ENCODE results near the gene NBL1. TPM values are rescaled to one million over a fixed set of nuclear protein-coding genes. Genes with fewer than 3 reads are reported as not detected.

NBL1 gene
- total RNA-seq, 1 experiment from 2014 or later, result not detected

- peaks cover 25% of the 10 kb centered on the region; the same call in 1 of the 2 replicates for H3K36me3 ChIP-seq (ENCODE audit: insufficient read depth, low read length)
- no peak overlapping the region for H3K27ac ChIP-seq (ENCODE audit: low read length)
- H3K4me1 ChIP-seq (ENCODE audit: low read length), result no peaks in the 10 kb centered on the region
- H3K9me3 ChIP-seq (ENCODE audit: low read length), result no peaks in the 10 kb centered on the region
- H4K20me1 ChIP-seq (ENCODE audit: insufficient read depth, low read depth, low read length), result peaks cover 48% of the 10 kb centered on the region
- no peak overlapping the region for H2AFZ ChIP-seq (ENCODE audit: low read length)
- no peaks in the 10 kb centered on the region for H3K27me3 ChIP-seq (ENCODE audit: low read length)
- peaks cover 96% of the 10 kb centered on the region for H3K79me2 ChIP-seq (ENCODE audit: low read length)
- H3K4me3 ChIP-seq (ENCODE audit: low read length), result no peak overlapping the region
- no peak overlapping the region for H3K4me2 ChIP-seq (ENCODE audit: low read depth, low read length, poor library complexity, severe bottlenecking)
- H3K9ac ChIP-seq (ENCODE audit: low read length), result no peak overlapping the region
- no peaks in the 10 kb centered on the region for H3K9me2 ChIP-seq (replicated peaks; ENCODE audit: insufficient read depth, low read length)
- DNase-seq, result no peak
Measured at GRCh38 chr1:19606817-19607642, 37.1 kb upstream of the NBL1 start.

- Histone ChIP-seq H3K4me3 (ENCODE audit: low read length) (no peak overlapping the region), H3K36me3 (ENCODE audit: insufficient read depth, low read length) (peaks cover 17% of the 10 kb centered on the region; the same call in 1 of the 2 replicates), H3K4me1 (ENCODE audit: low read length) (no peaks in the 10 kb centered on the region), H3K9me3 (ENCODE audit: low read length) (no peaks in the 10 kb centered on the region), H3K4me2 (ENCODE audit: low read depth, low read length, poor library complexity, severe bottlenecking) (no peak overlapping the region), H3K27ac (ENCODE audit: low read length) (no peak overlapping the region), H3K27me3 (ENCODE audit: low read length) (no peaks in the 10 kb centered on the region), H3K79me2 (ENCODE audit: low read length) (peaks cover 95% of the 10 kb centered on the region), H4K20me1 (ENCODE audit: insufficient read depth, low read depth, low read length) (peaks cover 42% of the 10 kb centered on the region), H2AFZ (ENCODE audit: low read length) (no peak overlapping the region), H3K9me2 (replicated peaks; ENCODE audit: insufficient read depth, low read length) (no peaks in the 10 kb centered on the region), H3K9ac (ENCODE audit: low read length) (no peak overlapping the region)
- DNase-seq, result no peak
Measured at GRCh38 chr1:19608232-19608631, 35.9 kb upstream of the NBL1 start.

GRCh38 chr1:19610282-19610981 lies 33.7 kb upstream of the NBL1 start:
- no peak for DNase-seq
- Histone ChIP-seq H3K4me2 (ENCODE audit: low read depth, low read length, poor library complexity, severe bottlenecking) (no peak overlapping the region), H3K9me3 (ENCODE audit: low read length) (no peaks in the 10 kb centered on the region), H2AFZ (ENCODE audit: low read length) (no peak overlapping the region), H3K27me3 (ENCODE audit: low read length) (no peaks in the 10 kb centered on the region), H3K9ac (ENCODE audit: low read length) (no peak overlapping the region), H3K4me1 (ENCODE audit: low read length) (no peaks in the 10 kb centered on the region), H3K9me2 (replicated peaks; ENCODE audit: insufficient read depth, low read length) (no peaks in the 10 kb centered on the region), H4K20me1 (ENCODE audit: insufficient read depth, low read depth, low read length) (peaks cover 35% of the 10 kb centered on the region), H3K4me3 (ENCODE audit: low read length) (no peak overlapping the region), H3K79me2 (ENCODE audit: low read length) (peaks cover 94% of the 10 kb centered on the region), H3K27ac (ENCODE audit: low read length) (no peak overlapping the region), H3K36me3 (ENCODE audit: insufficient read depth, low read length) (peaks cover 20% of the 10 kb centered on the region; the same call in 1 of the 2 replicates)

- peaks cover 93% of the 10 kb centered on the region for H3K79me2 ChIP-seq (ENCODE audit: low read length)
- no peak overlapping the region for H3K9ac ChIP-seq (ENCODE audit: low read length)
- H3K9me2 ChIP-seq (replicated peaks; ENCODE audit: insufficient read depth, low read length), result no peaks in the 10 kb centered on the region
- H3K27me3 ChIP-seq (ENCODE audit: low read length), result no peaks in the 10 kb centered on the region
- no peak overlapping the region for H3K4me2 ChIP-seq (ENCODE audit: low read depth, low read length, poor library complexity, severe bottlenecking)
- H2AFZ ChIP-seq (ENCODE audit: low read length), result no peak overlapping the region
- H3K4me3 ChIP-seq (ENCODE audit: low read length), result no peak overlapping the region
- peaks cover 16% of the 10 kb centered on the region; the same call in 1 of the 2 replicates for H3K36me3 ChIP-seq (ENCODE audit: insufficient read depth, low read length)
- H3K9me3 ChIP-seq (ENCODE audit: low read length), result no peaks in the 10 kb centered on the region
- H3K4me1 ChIP-seq (ENCODE audit: low read length), result no peaks in the 10 kb centered on the region
- no peak overlapping the region for H3K27ac ChIP-seq (ENCODE audit: low read length)
- no peak for DNase-seq
- peaks cover 31% of the 10 kb centered on the region for H4K20me1 ChIP-seq (ENCODE audit: insufficient read depth, low read depth, low read length)
Measured at GRCh38 chr1:19612530-19612929, 31.6 kb upstream of the NBL1 start.

- H3K79me2 ChIP-seq (ENCODE audit: low read length), result peaks cover 91% of the 10 kb centered on the region
Measured at GRCh38 chr1:19613171-19613703, 30.9 kb upstream of the NBL1 start.

GRCh38 chr1:19615438-19615837 lies 28.7 kb upstream of the NBL1 start:
- no peaks in the 10 kb centered on the region for H3K27me3 ChIP-seq (ENCODE audit: low read length)
- no peak for DNase-seq
- peaks cover 23% of the 10 kb centered on the region; the same call in 1 of the 2 replicates for H3K36me3 ChIP-seq (ENCODE audit: insufficient read depth, low read length)
- no peak overlapping the region for H3K9ac ChIP-seq (ENCODE audit: low read length)
- no peak overlapping the region for H2AFZ ChIP-seq (ENCODE audit: low read length)
- no peaks in the 10 kb centered on the region for H3K4me1 ChIP-seq (ENCODE audit: low read length)
- H4K20me1 ChIP-seq (ENCODE audit: insufficient read depth, low read depth, low read length), result peaks cover 23% of the 10 kb centered on the region
- H3K9me3 ChIP-seq (ENCODE audit: low read length), result no peaks in the 10 kb centered on the region
- H3K4me2 ChIP-seq (ENCODE audit: low read depth, low read length, poor library complexity, severe bottlenecking), result no peak overlapping the region
- H3K27ac ChIP-seq (ENCODE audit: low read length), result no peak overlapping the region
- no peaks in the 10 kb centered on the region for H3K9me2 ChIP-seq (replicated peaks; ENCODE audit: insufficient read depth, low read length)
- H3K4me3 ChIP-seq (ENCODE audit: low read length), result no peak overlapping the region
- H3K79me2 ChIP-seq (ENCODE audit: low read length), result peaks cover 91% of the 10 kb centered on the region

More at GRCh38 chr1:19613171-19613703, 30.9 kb upstream of the NBL1 start:
- Histone ChIP-seq H3K4me2 (ENCODE audit: low read depth, low read length, poor library complexity, severe bottlenecking) (no peak overlapping the region), H3K27me3 (ENCODE audit: low read length) (no peaks in the 10 kb centered on the region), H3K4me3 (ENCODE audit: low read length) (no peak overlapping the region), H3K27ac (ENCODE audit: low read length) (no peak overlapping the region), H4K20me1 (ENCODE audit: insufficient read depth, low read depth, low read length) (peaks cover 27% of the 10 kb centered on the region), H3K36me3 (ENCODE audit: insufficient read depth, low read length) (peaks cover 14% of the 10 kb centered on the region; the same call in 1 of the 2 replicates), H2AFZ (ENCODE audit: low read length) (no peak overlapping the region), H3K9me2 (replicated peaks; ENCODE audit: insufficient read depth, low read length) (no peaks in the 10 kb centered on the region), H3K9ac (ENCODE audit: low read length) (no peak overlapping the region), H3K9me3 (ENCODE audit: low read length) (no peaks in the 10 kb centered on the region), H3K4me1 (ENCODE audit: low read length) (no peaks in the 10 kb centered on the region)
- DNase-seq, result no peak

- H3K79me2 ChIP-seq (ENCODE audit: low read length), result peaks cover 91% of the 10 kb centered on the region
- no peaks in the 10 kb centered on the region for H3K4me1 ChIP-seq (ENCODE audit: low read length)
- H4K20me1 ChIP-seq (ENCODE audit: insufficient read depth, low read depth, low read length), result peaks cover 32% of the 10 kb centered on the region
Measured at GRCh38 chr1:19616489-19616888, 27.6 kb upstream of the NBL1 start.

GRCh38 chr1:19617376-19617775 lies 26.7 kb upstream of the NBL1 start:
- Histone ChIP-seq H3K4me1 (ENCODE audit: low read length) (no peaks in the 10 kb centered on the region), H3K36me3 (ENCODE audit: insufficient read depth, low read length) (peaks cover 23% of the 10 kb centered on the region; the same call in 1 of the 2 replicates), H3K27ac (ENCODE audit: low read length) (no peak overlapping the region), H3K79me2 (ENCODE audit: low read length) (peaks cover 96% of the 10 kb centered on the region), H3K27me3 (ENCODE audit: low read length) (no peaks in the 10 kb centered on the region), H3K4me3 (ENCODE audit: low read length) (no peak overlapping the region), H3K9me2 (replicated peaks; ENCODE audit: insufficient read depth, low read length) (no peaks in the 10 kb centered on the region), H4K20me1 (ENCODE audit: insufficient read depth, low read depth, low read length) (peaks cover 38% of the 10 kb centered on the region), H3K9me3 (ENCODE audit: low read length) (no peaks in the 10 kb centered on the region), H3K9ac (ENCODE audit: low read length) (no peak overlapping the region), H2AFZ (ENCODE audit: low read length) (no peak overlapping the region), H3K4me2 (ENCODE audit: low read depth, low read length, poor library complexity, severe bottlenecking) (no peak overlapping the region)
- DNase-seq, result no peak

More at GRCh38 chr1:19616489-19616888, 27.6 kb upstream of the NBL1 start:
- DNase-seq, result no peak
- no peak overlapping the region for H3K9ac ChIP-seq (ENCODE audit: low read length)
- H3K9me3 ChIP-seq (ENCODE audit: low read length), result no peaks in the 10 kb centered on the region
- no peak overlapping the region for H3K27ac ChIP-seq (ENCODE audit: low read length)
- H3K4me2 ChIP-seq (ENCODE audit: low read depth, low read length, poor library complexity, severe bottlenecking), result no peak overlapping the region
- H3K27me3 ChIP-seq (ENCODE audit: low read length), result no peaks in the 10 kb centered on the region
- no peak overlapping the region for H2AFZ ChIP-seq (ENCODE audit: low read length)
- H3K9me2 ChIP-seq (replicated peaks; ENCODE audit: insufficient read depth, low read length), result no peaks in the 10 kb centered on the region
- no peak overlapping the region for H3K4me3 ChIP-seq (ENCODE audit: low read length)
- peaks cover 23% of the 10 kb centered on the region; the same call in 1 of the 2 replicates for H3K36me3 ChIP-seq (ENCODE audit: insufficient read depth, low read length)
